Spleen (tissue), 7 donors: ENCODE data around the gene PSD2.

Source experiments
- CTCF ChIP-seq, 11 experiments: fragments of 200-600 bp in 7 of 11; fragments of 450-650 bp in 4 of 11; sonication (generic) in 4 of 11; IDR thresholded peaks in 8 of 11; conservative IDR thresholded peaks in 3 of 11; 1 replicate in 7 of 11; 2 replicates in 4 of 11; pipeline versions ENCODE4 v1.4.0 to v1.8.0; 2016 to 2021; ENCODE audit warnings: antibody characterized with exemption in 11 of 11, inconsistent platforms in 4 of 11, mild to moderate bottlenecking in 1 of 11
- POLR2A ChIP-seq, 3 donors: fragments of 450-650 bp; IDR thresholded peaks; one replicate each; pipeline ENCODE4 v1.5.1; 2017; ENCODE audit warnings: antibody characterized with exemption in 3 of 3, mild to moderate bottlenecking in 1 of 3
- POLR2AphosphoS5 ChIP-seq, 3 donors: sonication (generic); formaldehyde crosslinking; IDR thresholded peaks; one replicate each; pipeline ENCODE4 v1.5.1; 2017; ENCODE audit warnings: antibody characterized with exemption in 3 of 3
- donor health status: DM: no; HTN: no; CAD: no; lungs with moderate emphysema.
- donor health status: DM: no; HTN: no; CAD: no.
- donor health status: DM: no; HTN: no; CAD: no.

GRCh38 chr5:139748505-139748826 is 47.1 kb upstream of the PSD2 start:
- TF ChIP-seq CTCF (IDR thresholded peaks at IDR 0.05 in 8 of 11, conservative IDR thresholded peaks at IDR 0.05 in 3 of 11) (no peak), POLR2AphosphoS5 (IDR thresholded peaks at IDR 0.05) (no peak), POLR2A (IDR thresholded peaks at IDR 0.05) (no peak)
